WTC11 (cell line): Measurements from ENCODE around the gene NBAS. TPM values are rescaled to one million over a fixed set of nuclear protein-coding genes. Genes with fewer than 3 reads are reported as not detected.

Experiments
- ATAC-seq: fragments of 200-7000 bp; cut with Tn5 transposase; 2 replicates; pipeline ENCODE4 v1.10.0; 2021; ENCODE audit warnings: mild to moderate bottlenecking, moderate library complexity
- CTCF ChIA-PET: fragments of 300-600 bp; sonication (Branson Sonifier 250); formaldehyde crosslinking; loops from one replicate; lab custom pipeline; 2021; ENCODE audit warnings: antibody characterized with exemption; lab: Charles Lee
- POLR2A ChIA-PET: fragments of 350-600 bp; sonication (Branson Sonifier 250); formaldehyde crosslinking; loops from one replicate; lab custom pipeline; 2021; ENCODE audit warnings: antibody characterized with exemption; lab: Charles Lee
- DNase-seq: peaks from one replicate; pipeline ENCODE4 v3.0.0; 2021; ENCODE audit warnings: low spot score
- H3K27ac Mint-ChIP-seq: 2 replicates; pipeline ENCODE4 v1.8.0; 2021; ENCODE audit warnings: mixed read lengths
- H3K27me3 Mint-ChIP-seq: 2 replicates; pipeline ENCODE4 v1.8.0; 2021; ENCODE audit warnings: low read depth, mild to moderate bottlenecking, moderate library complexity, mixed read lengths
- H3K36me3 Mint-ChIP-seq: 2 replicates; pipeline ENCODE4 v1.8.0; 2021; ENCODE audit warnings: mixed read lengths
- H3K4me1 Mint-ChIP-seq: 2 replicates; pipeline ENCODE4 v1.8.0; 2022; ENCODE audit warnings: mixed read lengths
- H3K4me3 Mint-ChIP-seq: 2 replicates; pipeline ENCODE4 v1.8.0; 2021; ENCODE audit warnings: mild to moderate bottlenecking, moderate library complexity, mixed read lengths
- H3K9me3 Mint-ChIP-seq: 2 replicates; pipeline ENCODE4 v1.8.0; 2021; ENCODE audit warnings: mixed read lengths
- E2F5 ChIP-seq: sonication (generic); formaldehyde crosslinking; IDR thresholded peaks from 2 replicates; pipeline ENCODE4 v1.8.1; 2022; ENCODE audit warnings: mild to moderate bottlenecking, moderate library complexity, missing genetic modification reagents
- FOXP1 ChIP-seq: sonication (generic); formaldehyde crosslinking; IDR thresholded peaks from 2 replicates; pipeline ENCODE4 v1.8.0; 2022; ENCODE audit warnings: missing genetic modification reagents, mild to moderate bottlenecking, moderate library complexity, borderline replicate concordance
- GABPB1 ChIP-seq: sonication (generic); formaldehyde crosslinking; IDR thresholded peaks from 2 replicates; pipeline ENCODE4 v1.8.1; 2023; ENCODE audit warnings: mild to moderate bottlenecking, missing genetic modification reagents
- GTF2I ChIP-seq: fragments of 250-450 bp; sonication (Bioruptor Pico); conservative IDR thresholded peaks from 2 replicates; pipeline ENCODE4 v1.4.0; 2021; ENCODE audit warnings: mild to moderate bottlenecking
- HMGA2 ChIP-seq: fragments of 250-450 bp; sonication (Bioruptor Pico); IDR thresholded peaks from 2 replicates; pipeline ENCODE4 v1.4.0; 2021; ENCODE audit warnings: mild to moderate bottlenecking, moderate library complexity
- KAT7 ChIP-seq: sonication (generic); formaldehyde crosslinking; IDR thresholded peaks from 2 replicates; pipeline ENCODE4 v1.8.1; 2023; ENCODE audit warnings: missing genetic modification reagents, mild to moderate bottlenecking, borderline replicate concordance
- MLX ChIP-seq: sonication (generic); formaldehyde crosslinking; IDR thresholded peaks from 2 replicates; pipeline ENCODE4 v1.8.1; 2023; ENCODE audit warnings: mild to moderate bottlenecking, missing genetic modification reagents, moderate library complexity
- MYBL2 ChIP-seq: sonication (generic); formaldehyde crosslinking; IDR thresholded peaks from 2 replicates; pipeline ENCODE4 v1.8.1; 2023; ENCODE audit warnings: mild to moderate bottlenecking, moderate library complexity, missing genetic modification reagents
- NR1H2 ChIP-seq: sonication (generic); formaldehyde crosslinking; IDR thresholded peaks from 2 replicates; pipeline ENCODE4 v1.9.0; 2021; ENCODE audit warnings: mild to moderate bottlenecking, moderate library complexity, missing genetic modification reagents
- NR3C1 ChIP-seq: sonication (generic); formaldehyde crosslinking; conservative IDR thresholded peaks from 2 replicates; pipeline ENCODE4 v1.8.1; 2023; ENCODE audit warnings: low read depth, mild to moderate bottlenecking, missing genetic modification reagents
- OVOL2 ChIP-seq: fragments of 250-450 bp; sonication (Bioruptor Pico); IDR thresholded peaks from 2 replicates; pipeline ENCODE4 v1.9.0; 2021; ENCODE audit warnings: mild to moderate bottlenecking, borderline replicate concordance
- PREB ChIP-seq: sonication (generic); formaldehyde crosslinking; IDR thresholded peaks from 2 replicates; pipeline ENCODE4 v1.8.1; 2022; ENCODE audit warnings: mild to moderate bottlenecking, missing genetic modification reagents, moderate library complexity, borderline replicate concordance
- TCF7 ChIP-seq: sonication (generic); formaldehyde crosslinking; IDR thresholded peaks from 2 replicates; pipeline ENCODE4 v1.8.0; 2022; ENCODE audit warnings: mild to moderate bottlenecking, low read depth, missing genetic modification reagents, moderate library complexity
- TEAD4 ChIP-seq: sonication (generic); formaldehyde crosslinking; IDR thresholded peaks from 2 replicates; pipeline ENCODE4 v1.8.0; 2022; ENCODE audit warnings: mild to moderate bottlenecking, missing genetic modification reagents
- TP53 ChIP-seq: sonication (generic); formaldehyde crosslinking; IDR thresholded peaks from 2 replicates; pipeline ENCODE4 v1.8.1; 2023; ENCODE audit warnings: mild to moderate bottlenecking, missing genetic modification reagents
- ZNF219 ChIP-seq: sonication (generic); formaldehyde crosslinking; IDR thresholded peaks from 2 replicates; pipeline ENCODE4 v1.8.0; 2023; ENCODE audit warnings: missing genetic modification reagents, mild to moderate bottlenecking, borderline replicate concordance
- ZNF317 ChIP-seq: sonication (generic); formaldehyde crosslinking; IDR thresholded peaks from 2 replicates; pipeline ENCODE4 v1.8.1; 2023; ENCODE audit warnings: low read depth, mild to moderate bottlenecking, moderate library complexity, missing genetic modification reagents, borderline replicate concordance
- ZNF396 ChIP-seq: fragments of 250-450 bp; sonication (Bioruptor Pico); IDR thresholded peaks from 2 replicates; pipeline ENCODE4 v1.8.0; 2021; ENCODE audit warnings: mild to moderate bottlenecking, moderate library complexity, borderline replicate concordance
- ZNF416 ChIP-seq: fragments of 250-450 bp; sonication (Bioruptor Pico); IDR thresholded peaks from 2 replicates; pipeline ENCODE4 v1.9.0; 2021; ENCODE audit warnings: mild to moderate bottlenecking, inconsistent platforms
- total RNA-seq: library from RNA; stranded (reverse); gene quantifications from 3 replicates; pipeline ENCODE4 v1.2.3, GENCODE V29; 2021
- TF ChIP-seq, protein P1 (sequence below): sonication (generic); formaldehyde crosslinking; IDR thresholded peaks from 2 replicates; pipeline ENCODE4 v1.8.0; 2022; ENCODE audit warnings: mild to moderate bottlenecking, missing genetic modification reagents
- TF ChIP-seq, protein P2 (sequence below): sonication (generic); formaldehyde crosslinking; conservative IDR thresholded peaks from 2 replicates; pipeline ENCODE4 v1.8.1; 2023; ENCODE audit warnings: mild to moderate bottlenecking, low read depth, missing genetic modification reagents, moderate library complexity
- TF ChIP-seq, protein P3 (sequence below): sonication (generic); formaldehyde crosslinking; IDR thresholded peaks from 2 replicates; pipeline ENCODE4 v1.8.1; 2022; ENCODE audit warnings: low read depth, missing genetic modification reagents, borderline replicate concordance

The NBAS gene
- total RNA-seq, 1 experiment from 2014 or later, result 32.3 TPM

- TF ChIP-seq, protein P1, sequence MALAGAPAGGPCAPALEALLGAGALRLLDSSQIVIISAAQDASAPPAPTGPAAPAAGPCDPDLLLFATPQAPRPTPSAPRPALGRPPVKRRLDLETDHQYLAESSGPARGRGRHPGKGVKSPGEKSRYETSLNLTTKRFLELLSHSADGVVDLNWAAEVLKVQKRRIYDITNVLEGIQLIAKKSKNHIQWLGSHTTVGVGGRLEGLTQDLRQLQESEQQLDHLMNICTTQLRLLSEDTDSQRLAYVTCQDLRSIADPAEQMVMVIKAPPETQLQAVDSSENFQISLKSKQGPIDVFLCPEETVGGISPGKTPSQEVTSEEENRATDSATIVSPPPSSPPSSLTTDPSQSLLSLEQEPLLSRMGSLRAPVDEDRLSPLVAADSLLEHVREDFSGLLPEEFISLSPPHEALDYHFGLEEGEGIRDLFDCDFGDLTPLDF (CRISPR knock-in tag), result no peak
- TF ChIP-seq ZNF416 (CRISPR knock-in tag), result no peak
- TF ChIP-seq KAT7 (CRISPR knock-in tag), result no peak
- no peak for TF ChIP-seq MYBL2 (CRISPR knock-in tag)
- no peak for TF ChIP-seq ZNF219
- no peak for TF ChIP-seq OVOL2 (CRISPR knock-in tag)
These were observed 10.6 kb upstream of the NBAS start (continued) for GRCh38 chr2:15571729-15572128.

GRCh38 chr2:15570104-15570503 is 9.0 kb upstream of the NBAS start:
- peaks cover 3% of the 10 kb centered on the region; the same call in 1 of the 2 replicates for H3K27me3 Mint-ChIP-seq
- no peak overlapping the region for H3K27ac Mint-ChIP-seq
- ChIA-PET CTCF (interaction anchor here (1.0 kb wide), 1 partner anchor 24 kb away, joined by 3 read pairs; no protein-coding TSS in a partner anchor), POLR2A (interaction anchor here (0.5 kb wide), 1 partner anchor 657 kb away, joined by 3 read pairs; no protein-coding TSS in a partner anchor)
- TF ChIP-seq GABPB1 (CRISPR knock-in tag) (no peak), NR1H2 (CRISPR knock-in tag) (no peak), TP53 (CRISPR knock-in tag) (no peak), PREB (no peak), E2F5 (CRISPR knock-in tag) (no peak), GTF2I (CRISPR knock-in tag) (no peak), NR3C1 (CRISPR knock-in tag) (no peak), MLX (no peak), ZNF317 (CRISPR knock-in tag) (no peak)
- TF ChIP-seq, protein P2, sequence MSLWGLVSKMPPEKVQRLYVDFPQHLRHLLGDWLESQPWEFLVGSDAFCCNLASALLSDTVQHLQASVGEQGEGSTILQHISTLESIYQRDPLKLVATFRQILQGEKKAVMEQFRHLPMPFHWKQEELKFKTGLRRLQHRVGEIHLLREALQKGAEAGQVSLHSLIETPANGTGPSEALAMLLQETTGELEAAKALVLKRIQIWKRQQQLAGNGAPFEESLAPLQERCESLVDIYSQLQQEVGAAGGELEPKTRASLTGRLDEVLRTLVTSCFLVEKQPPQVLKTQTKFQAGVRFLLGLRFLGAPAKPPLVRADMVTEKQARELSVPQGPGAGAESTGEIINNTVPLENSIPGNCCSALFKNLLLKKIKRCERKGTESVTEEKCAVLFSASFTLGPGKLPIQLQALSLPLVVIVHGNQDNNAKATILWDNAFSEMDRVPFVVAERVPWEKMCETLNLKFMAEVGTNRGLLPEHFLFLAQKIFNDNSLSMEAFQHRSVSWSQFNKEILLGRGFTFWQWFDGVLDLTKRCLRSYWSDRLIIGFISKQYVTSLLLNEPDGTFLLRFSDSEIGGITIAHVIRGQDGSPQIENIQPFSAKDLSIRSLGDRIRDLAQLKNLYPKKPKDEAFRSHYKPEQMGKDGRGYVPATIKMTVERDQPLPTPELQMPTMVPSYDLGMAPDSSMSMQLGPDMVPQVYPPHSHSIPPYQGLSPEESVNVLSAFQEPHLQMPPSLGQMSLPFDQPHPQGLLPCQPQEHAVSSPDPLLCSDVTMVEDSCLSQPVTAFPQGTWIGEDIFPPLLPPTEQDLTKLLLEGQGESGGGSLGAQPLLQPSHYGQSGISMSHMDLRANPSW (CRISPR knock-in tag), result no peak
- H3K9me3 Mint-ChIP-seq, result no peaks in the 10 kb centered on the region
- DNase-seq, result no peak
- no peaks in the 10 kb centered on the region for H3K36me3 Mint-ChIP-seq
- no peak for ATAC-seq
- H3K4me3 Mint-ChIP-seq, result no peak overlapping the region
- no peaks in the 10 kb centered on the region for H3K4me1 Mint-ChIP-seq

DNA sequence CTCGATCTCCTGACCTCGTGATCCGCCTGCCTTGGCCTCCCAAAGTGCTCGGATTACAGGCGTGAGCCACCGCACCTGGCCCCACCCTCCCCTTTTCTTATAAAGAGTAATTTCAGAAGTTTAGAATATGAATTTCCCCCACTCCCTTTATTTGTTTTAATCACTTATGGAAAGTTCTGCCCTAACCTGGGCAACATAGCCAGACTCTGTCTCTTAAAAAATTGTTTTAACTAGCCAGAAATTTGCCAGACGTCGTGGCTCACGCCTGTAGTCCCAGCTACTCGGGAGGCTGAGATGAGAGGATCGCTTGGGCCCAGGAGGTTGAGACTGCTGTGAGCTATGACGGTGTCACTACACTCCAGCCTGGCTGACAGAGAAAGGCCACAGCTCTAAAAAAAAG is 7.7 kb upstream of the NBAS start:
- POLR2A ChIA-PET, result no interaction called here
- Mint-ChIP-seq H3K36me3 (no peaks in the 10 kb centered on the region), H3K4me3 (no peak overlapping the region), H3K27ac (no peak overlapping the region), H3K4me1 (no peaks in the 10 kb centered on the region), H3K27me3 (peaks cover 6% of the 10 kb centered on the region), H3K9me3 (no peaks in the 10 kb centered on the region)
- ATAC-seq (no peak), DNase-seq (no peak)
- CTCF ChIA-PET, result interaction anchor here (1.3 kb wide), 1 partner anchor 8 kb away, joined by 5 read pairs; no protein-coding TSS in a partner anchor
- TF ChIP-seq TCF7 (no peak), FOXP1 (no peak), E2F5 (CRISPR knock-in tag) (no peak), ZNF396 (CRISPR knock-in tag) (no peak), TEAD4 (CRISPR knock-in tag) (no peak), HMGA2 (no peak)
- TF ChIP-seq, protein P1 (CRISPR knock-in tag), result no peak
- TF ChIP-seq, protein P3, sequence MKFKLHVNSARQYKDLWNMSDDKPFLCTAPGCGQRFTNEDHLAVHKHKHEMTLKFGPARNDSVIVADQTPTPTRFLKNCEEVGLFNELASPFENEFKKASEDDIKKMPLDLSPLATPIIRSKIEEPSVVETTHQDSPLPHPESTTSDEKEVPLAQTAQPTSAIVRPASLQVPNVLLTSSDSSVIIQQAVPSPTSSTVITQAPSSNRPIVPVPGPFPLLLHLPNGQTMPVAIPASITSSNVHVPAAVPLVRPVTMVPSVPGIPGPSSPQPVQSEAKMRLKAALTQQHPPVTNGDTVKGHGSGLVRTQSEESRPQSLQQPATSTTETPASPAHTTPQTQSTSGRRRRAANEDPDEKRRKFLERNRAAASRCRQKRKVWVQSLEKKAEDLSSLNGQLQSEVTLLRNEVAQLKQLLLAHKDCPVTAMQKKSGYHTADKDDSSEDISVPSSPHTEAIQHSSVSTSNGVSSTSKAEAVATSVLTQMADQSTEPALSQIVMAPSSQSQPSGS, result no peak
